Measurements from ENCODE around the gene TPPP2. TPM values are rescaled to one million over a fixed set of nuclear protein-coding genes. Genes with fewer than 3 reads are reported as not detected.

TPPP2 gene
- total RNA-seq, 1 donor from 2014 or later, result not detected

GRCh38 chr14:21075719-21076437 is 45.9 kb downstream of the TPPP2 start:
- peaks cover 31% of the 10 kb centered on the region for H3K36me3 Mint-ChIP-seq
- no peaks in the 10 kb centered on the region for H3K27me3 Mint-ChIP-seq (ENCODE audit: low read depth)
- peaks cover 18% of the 10 kb centered on the region for H3K4me1 Mint-ChIP-seq
- no peaks in the 10 kb centered on the region for H3K9me3 Mint-ChIP-seq
- no peak for DNase-seq (ENCODE audit: low spot score in 2 of 2, unreplicated experiment in 2 of 2)
- no peak overlapping the region for H3K4me3 Mint-ChIP-seq
- no peak overlapping the region for H3K27ac Mint-ChIP-seq
- TF ChIP-seq CTCF (IDR thresholded peaks at IDR 0.05; ENCODE audit: unreplicated experiment), result no peak

GRCh38 chr14:21077672-21078071 is 47.7 kb downstream of the TPPP2 start:
- Mint-ChIP-seq H3K4me3 (no peak overlapping the region), H3K9me3 (no peaks in the 10 kb centered on the region), H3K36me3 (peaks cover 36% of the 10 kb centered on the region), H3K27me3 (ENCODE audit: low read depth) (no peaks in the 10 kb centered on the region), H3K27ac (no peak overlapping the region), H3K4me1 (peaks cover 6% of the 10 kb centered on the region)
- no peak for DNase-seq (ENCODE audit: low spot score in 2 of 2, unreplicated experiment in 2 of 2)
- TF ChIP-seq CTCF (IDR thresholded peaks at IDR 0.05; ENCODE audit: unreplicated experiment), result no peak

- H3K27me3 Mint-ChIP-seq (ENCODE audit: low read depth), result no peaks in the 10 kb centered on the region
- DNase-seq (ENCODE audit: low spot score in 2 of 2, unreplicated experiment in 2 of 2), result no peak
- no peaks in the 10 kb centered on the region for H3K9me3 Mint-ChIP-seq
- H3K4me3 Mint-ChIP-seq, result no peak overlapping the region
- no peak overlapping the region for H3K27ac Mint-ChIP-seq
- TF ChIP-seq CTCF (IDR thresholded peaks at IDR 0.05; ENCODE audit: unreplicated experiment), result no peak
- H3K36me3 Mint-ChIP-seq, result peaks cover 38% of the 10 kb centered on the region
- H3K4me1 Mint-ChIP-seq, result peaks cover 4% of the 10 kb centered on the region
These were observed 48.3 kb downstream of the TPPP2 start for GRCh38 chr14:21078287-21078686.

GRCh38 chr14:21078726-21079125 is 48.7 kb downstream of the TPPP2 start:
- Mint-ChIP-seq H3K4me1 (no peaks in the 10 kb centered on the region), H3K27ac (no peak overlapping the region), H3K27me3 (ENCODE audit: low read depth) (no peaks in the 10 kb centered on the region), H3K4me3 (no peak overlapping the region), H3K36me3 (peaks cover 35% of the 10 kb centered on the region), H3K9me3 (no peaks in the 10 kb centered on the region)
- DNase-seq (ENCODE audit: low spot score in 2 of 2, unreplicated experiment in 2 of 2), result no peak
- no peak for TF ChIP-seq CTCF (IDR thresholded peaks at IDR 0.05; ENCODE audit: unreplicated experiment)

GRCh38 chr14:21081521-21082142 is 51.6 kb downstream of the TPPP2 start:
- Mint-ChIP-seq H3K4me3 (no peak overlapping the region), H3K4me1 (no peaks in the 10 kb centered on the region), H3K36me3 (peaks cover 37% of the 10 kb centered on the region), H3K9me3 (no peaks in the 10 kb centered on the region), H3K27me3 (ENCODE audit: low read depth) (no peaks in the 10 kb centered on the region), H3K27ac (no peak overlapping the region)
- no peak for DNase-seq (ENCODE audit: low spot score in 2 of 2, unreplicated experiment in 2 of 2)
- no peak for TF ChIP-seq CTCF (IDR thresholded peaks at IDR 0.05; ENCODE audit: unreplicated experiment)

Small RNAs within 50 kb of the gene (microRNA-seq; reads per million reads assigned to microRNA genes)
- gene MIR6717, result not detected

Other genes starting within 250 kb of the TPPP2 start
- 0.27 to 0.57 TPM (median 0.33 TPM) in 3 replicates for gene RNASE6, start 248.9 kb upstream of the TPPP2 start, total RNA-seq
- gene RNASE1, start 227.4 kb upstream of the TPPP2 start, total RNA-seq, result 13.1 to 14.8 TPM (median 13.3 TPM) in 3 replicates
- not detected in 3 replicates for gene RNASE3, start 138.8 kb upstream of the TPPP2 start, total RNA-seq
- not detected in 3 replicates for gene RNASE2, start 74.7 kb upstream of the TPPP2 start, total RNA-seq
- gene METTL17, start 40.2 kb upstream of the TPPP2 start, total RNA-seq, result 72.4 to 78.7 TPM (median 73.4 TPM) in 3 replicates
- gene SLC39A2, start 30.9 kb upstream of the TPPP2 start, total RNA-seq, result 2.7 to 3.3 TPM (median 3.1 TPM) in 3 replicates
- 104 to 105 TPM (median 104 TPM) in 3 replicates for gene NDRG2, start 5.2 kb upstream of the TPPP2 start, total RNA-seq
- 0.14 TPM in 1 of 3 replicates, not detected in the others for gene RNASE13, start 4.6 kb downstream of the TPPP2 start, total RNA-seq
- gene RNASE7, start 12.1 kb downstream of the TPPP2 start, total RNA-seq, result 0.29 to 0.66 TPM (median 0.34 TPM) in 3 replicates
- not detected in 3 replicates for gene RNASE8, start 27.6 kb downstream of the TPPP2 start, total RNA-seq
- gene ARHGEF40, start 40.1 kb downstream of the TPPP2 start, total RNA-seq, result 83.2 to 96.2 TPM (median 83.5 TPM) in 3 replicates
- 73.3 to 79.3 TPM (median 75.2 TPM) in 3 replicates for gene ZNF219, start 68.4 kb downstream of the TPPP2 start, total RNA-seq
- 1.3 to 1.9 TPM (median 1.6 TPM) in 3 replicates for gene TMEM253, start 70.8 kb downstream of the TPPP2 start, total RNA-seq
- not detected in 3 replicates for gene OR5AU1, start 125.8 kb downstream of the TPPP2 start, total RNA-seq
- 669 to 698 TPM (median 675 TPM) in 3 replicates for gene HNRNPC, start 239.2 kb downstream of the TPPP2 start, total RNA-seq
- 0.29 to 0.35 TPM (median 0.29 TPM) in 3 replicates for gene RPGRIP1, start 249.9 kb downstream of the TPPP2 start, total RNA-seq

Measured in mesothelial cell of epicardium (in vitro differentiated cells).